HG03064 (cell line): ENCODE results near the gene USP28.
"Not testable (repeated sequence)": the region's sequence is repeated elsewhere in the genome, so short reads cannot be mapped to it uniquely, and the experiment has no call there.

Experiments
- ATAC-seq: cut with Tn5 transposase; IDR thresholded peaks from one replicate; pipeline ENCODE4 v1.9.1; 2021; ENCODE audit warnings: low read depth; ENCODE audit not compliant: unreplicated experiment

USP28 gene

GRCh38 chr11:113880971-113881370 lies 5.6 kb upstream of the USP28 start:
- ATAC-seq: no peak

DNA sequence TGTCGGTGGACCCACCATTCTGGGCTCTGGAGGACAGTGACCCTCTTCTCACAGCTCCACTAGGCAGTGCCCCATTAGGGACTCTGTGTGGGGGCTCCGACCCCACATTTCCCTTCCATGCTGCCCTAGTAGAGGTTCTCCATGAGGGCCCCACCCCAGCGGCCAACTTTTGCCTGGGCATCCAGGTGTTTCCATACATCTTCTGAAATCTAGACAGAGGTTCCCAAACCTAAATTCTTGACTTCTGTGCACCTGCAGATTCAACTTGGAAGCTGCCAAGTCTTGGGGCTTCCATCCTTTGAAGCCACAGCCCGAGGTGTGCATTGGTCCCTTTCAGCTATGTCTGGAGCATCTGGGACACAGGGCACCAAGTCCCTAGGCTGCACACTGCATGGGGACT lies 4.1 kb upstream of the USP28 start:
- not testable (repeated sequence) for ATAC-seq

DNA sequence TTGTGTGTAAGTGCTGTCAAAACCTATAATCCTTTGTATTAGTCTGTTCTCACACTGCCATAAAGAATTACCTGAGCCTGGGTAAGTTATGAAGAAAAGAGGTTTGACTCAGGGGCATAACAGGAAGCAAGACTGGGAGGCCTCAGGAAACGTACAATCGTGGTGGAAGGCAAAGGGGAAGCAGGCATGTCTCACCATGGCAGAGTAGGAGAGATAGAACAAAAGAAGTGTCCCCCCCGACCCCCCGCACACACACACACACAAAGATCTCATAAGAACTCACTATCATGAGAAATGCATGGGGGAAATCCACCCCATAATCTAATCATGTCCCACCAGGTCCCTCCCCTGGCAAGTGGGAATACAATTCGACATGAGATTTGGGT lies 2.3 kb upstream of the USP28 start:
- ATAC-seq: no peak

- no peak for ATAC-seq
Measured at GRCh38 chr11:113876798-113877669, 1.7 kb upstream of the USP28 start.

- no peak for ATAC-seq
Measured at GRCh38 chr11:113876074-113876797, 864 bp upstream of the USP28 start.

DNA sequence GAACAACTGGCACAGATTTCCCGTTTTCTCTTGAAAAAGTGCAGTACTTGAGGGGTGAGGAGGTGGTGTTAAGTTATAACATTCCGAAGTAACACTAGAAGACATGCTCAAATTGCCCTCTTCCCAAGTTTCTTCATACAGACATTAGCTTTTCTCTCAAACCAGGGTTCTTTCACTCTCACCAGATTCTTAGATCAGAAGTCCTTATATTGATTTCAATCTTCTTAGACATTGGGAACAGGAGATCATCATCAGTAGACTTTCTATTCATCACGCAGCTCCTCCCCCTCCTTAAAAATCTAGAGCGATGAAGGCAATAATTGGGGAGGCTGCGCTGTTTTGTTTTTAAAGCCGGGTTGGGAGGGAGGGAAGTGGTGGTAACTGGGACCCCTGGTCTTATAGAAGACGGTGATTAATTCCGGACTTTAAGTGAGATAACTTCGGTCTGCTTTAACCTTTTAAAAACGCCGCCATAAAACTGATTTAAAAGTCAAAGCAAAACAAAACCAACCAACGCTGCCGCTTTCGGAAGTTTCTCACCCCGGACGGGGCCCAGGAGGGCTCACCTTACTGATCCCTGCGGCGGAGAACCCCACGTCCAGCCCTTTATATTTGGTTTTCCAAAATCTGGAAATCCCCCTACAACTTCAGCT lies 665 bp downstream of the USP28 start:
- peak; percentile 41 for ATAC-seq

DNA sequence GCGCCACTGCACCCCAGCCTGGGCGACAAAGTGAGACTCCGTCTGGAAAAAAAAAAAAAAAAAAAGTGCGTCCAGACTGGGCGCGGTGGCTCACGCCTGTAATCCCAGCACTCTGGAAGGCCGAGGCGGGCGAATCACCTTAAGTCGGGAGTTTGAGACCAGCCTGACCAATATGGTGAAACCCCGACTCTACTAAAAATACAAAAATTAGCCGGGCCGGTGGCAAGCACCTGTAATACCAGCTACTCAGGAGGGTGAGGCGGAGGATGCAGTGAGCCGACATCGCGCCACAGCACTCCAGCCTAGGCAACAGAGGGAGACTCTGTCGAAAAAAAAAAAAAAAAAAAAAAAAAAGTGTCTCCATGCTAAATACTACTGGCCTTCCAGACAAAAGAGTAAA lies 1.3 kb downstream of the USP28 start:
- ATAC-seq: no peak

- ATAC-seq: no peak
Measured at GRCh38 chr11:113873236-113873626, 2.1 kb downstream of the USP28 start.

- no peak for ATAC-seq
Measured at GRCh38 chr11:113871336-113871735, 4.0 kb downstream of the USP28 start.

- ATAC-seq: no peak
Measured at GRCh38 chr11:113867843-113868503, 7.4 kb downstream of the USP28 start.

DNA sequence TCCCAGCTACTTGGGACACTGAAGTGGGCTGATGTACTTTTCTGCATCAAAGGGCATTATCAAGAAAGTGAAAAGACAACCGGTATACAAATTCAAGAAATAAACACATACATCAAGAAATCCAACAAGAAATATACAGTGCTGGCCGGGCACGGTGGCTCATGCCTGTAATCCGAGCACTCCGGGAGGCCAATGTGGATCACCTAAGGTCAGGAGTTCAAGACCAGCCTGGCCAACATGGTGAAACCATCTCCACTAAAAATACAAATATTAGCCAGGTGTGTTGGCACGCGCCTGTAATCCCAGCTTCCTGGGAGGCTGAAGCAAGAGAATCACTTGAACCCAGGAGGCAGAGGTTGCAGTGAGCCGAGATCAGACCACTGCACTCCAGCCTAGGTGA lies 9.5 kb downstream of the USP28 start:
- no peak for ATAC-seq

DNA sequence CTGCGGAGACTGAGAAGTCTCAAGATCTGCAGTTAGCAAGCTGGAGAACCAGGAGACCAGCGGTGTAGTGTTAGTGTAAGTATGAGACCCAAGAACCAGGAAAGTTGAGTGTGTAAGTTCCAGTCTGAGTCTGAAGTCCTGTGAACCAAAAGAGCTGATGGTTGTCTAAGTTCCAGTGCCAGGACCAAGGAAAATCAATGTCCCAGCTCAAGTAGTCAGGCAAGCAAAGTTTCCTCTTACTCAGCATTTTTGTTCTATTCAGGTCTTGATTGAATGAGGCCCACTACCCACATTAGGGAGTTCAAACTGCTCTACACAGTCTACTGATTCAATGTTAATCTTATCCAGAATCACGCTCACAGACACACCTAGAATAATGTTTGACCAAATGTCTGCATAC lies 11.0 kb downstream of the USP28 start:
- no peak for ATAC-seq

DNA sequence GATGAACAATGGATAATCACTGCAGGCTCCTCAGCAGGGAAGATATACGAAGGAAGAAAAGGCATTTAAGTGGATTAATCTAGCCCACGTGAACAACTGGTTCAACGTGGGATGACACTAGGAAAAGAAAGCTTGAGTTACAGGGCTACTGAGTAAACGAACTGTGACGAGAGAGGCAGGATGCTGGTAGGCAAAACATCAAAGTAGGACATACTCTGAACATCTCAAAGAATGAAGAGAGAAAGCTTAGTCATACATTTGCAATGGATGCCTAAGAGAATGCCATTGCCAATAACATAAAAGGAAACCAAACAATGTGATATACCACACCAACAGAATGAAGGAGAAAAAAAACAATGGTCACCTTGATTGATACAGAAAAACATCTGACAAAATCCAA lies 12.9 kb downstream of the USP28 start:
- ATAC-seq: no peak

DNA sequence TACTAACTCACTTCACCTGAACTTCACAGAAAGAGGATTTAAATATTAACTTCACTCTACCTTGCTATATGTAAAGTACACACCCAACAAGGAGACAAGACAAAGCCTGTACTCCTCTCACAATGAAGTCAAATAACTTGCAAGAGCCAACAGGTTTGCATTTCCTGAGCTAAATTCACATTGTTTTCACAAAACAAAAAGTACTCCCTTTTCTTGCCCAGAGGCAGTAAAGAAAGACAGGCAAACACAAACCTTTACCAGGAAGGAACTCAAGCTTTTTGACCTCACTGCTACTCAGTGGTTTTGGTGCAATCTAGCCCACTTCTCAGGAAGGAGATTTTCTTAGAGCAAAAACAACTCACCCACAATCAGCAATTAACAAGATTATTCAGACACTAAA lies 15.7 kb downstream of the USP28 start:
- no peak for ATAC-seq

GRCh38 chr11:113856966-113857759 lies 18.2 kb downstream of the USP28 start:
- ATAC-seq: no peak

GRCh38 chr11:113855803-113856202 lies 19.6 kb downstream of the USP28 start:
- ATAC-seq: no peak

GRCh38 chr11:113850188-113850587 lies 25.2 kb downstream of the USP28 start:
- ATAC-seq: no peak

DNA sequence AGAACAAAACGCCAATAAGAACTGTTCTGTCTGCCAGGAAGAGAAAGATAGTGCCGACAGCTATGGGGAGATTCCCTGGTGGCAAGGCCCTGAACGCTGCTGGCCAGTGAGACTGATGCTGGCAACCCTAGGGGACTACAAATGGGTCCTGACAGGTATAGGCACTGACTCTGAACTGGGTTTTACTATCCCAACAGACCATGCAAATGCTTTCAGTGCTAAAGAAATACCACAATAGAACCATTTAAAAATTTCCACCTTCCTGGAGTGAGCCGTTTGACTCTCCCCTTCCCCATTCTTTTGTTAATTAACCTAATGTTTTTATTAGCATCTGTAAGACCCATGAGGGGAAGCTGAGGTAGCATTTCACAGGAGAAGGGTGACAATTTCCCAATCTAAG lies 25.7 kb downstream of the USP28 start:
- no peak for ATAC-seq

DNA sequence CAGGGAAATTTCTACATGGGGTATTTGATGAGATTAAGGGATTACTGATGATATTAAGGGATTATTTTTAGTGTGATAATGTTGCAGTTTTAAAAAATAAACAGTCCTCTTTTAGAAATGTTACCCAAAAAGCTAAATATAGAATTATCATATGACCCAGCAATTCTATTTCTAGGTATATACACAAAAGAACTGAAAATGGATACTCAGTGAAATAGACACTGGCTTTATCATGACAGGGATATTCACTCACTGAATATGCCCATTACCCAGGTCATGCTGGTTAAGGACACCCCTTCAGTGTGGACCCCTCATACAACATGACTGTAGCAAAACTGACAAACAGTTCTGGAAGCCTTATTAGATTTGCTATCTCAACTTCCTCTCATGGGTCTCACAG lies 27.8 kb downstream of the USP28 start:
- no peak for ATAC-seq

GRCh38 chr11:113847111-113847510 lies 28.3 kb downstream of the USP28 start:
- ATAC-seq: no peak
